ENCODE results near the gene GSE1. TPM values are rescaled to one million over a fixed set of nuclear protein-coding genes. Genes with fewer than 3 reads are reported as not detected.

The GSE1 gene
- total and polyA plus RNA-seq, 2 experiments from 2014 or later: 27.9 to 43.5 TPM

GRCh38 chr16:85567101-85567866 lies 45.8 kb upstream of the GSE1 start:
- H4K20me1 ChIP-seq (ENCODE audit: insufficient read depth, poor library complexity, severe bottlenecking): peaks cover 69% of the 10 kb centered on the region
- no peaks in the 10 kb centered on the region for H3K27me3 ChIP-seq
- H3K27ac ChIP-seq: peak overlapping the region; percentile 66
- WGBS (ENCODE audit: low lambda C conversion rate, missing lambda C conversion rate): 70% methylated on average over 27 of the region's 27 CpGs
- no peaks in the 10 kb centered on the region for H3K9me2 ChIP-seq (replicated peaks; ENCODE audit: insufficient read depth)
- H3K9me3 ChIP-seq (ENCODE audit: low read depth): no peaks in the 10 kb centered on the region
- DNase-seq (ENCODE audit: low spot score): no peak
- no peak overlapping the region for H2AFZ ChIP-seq
- no peak for TF ChIP-seq CTCF (IDR thresholded peaks at IDR 0.05; ENCODE audit: poor library complexity)
- no peak for TF ChIP-seq EZH2phosphoT487 (IDR thresholded peaks at IDR 0.05; ENCODE audit: low read depth, severe bottlenecking, unreplicated experiment)
- no peak for TF ChIP-seq EZH2 (IDR thresholded peaks at IDR 0.05; ENCODE audit: borderline replicate concordance)
- H3K36me3 ChIP-seq (replicated peaks; ENCODE audit: insufficient read depth, low read depth): no peaks in the 10 kb centered on the region
- peak overlapping the region; percentile 34 for H3K4me2 ChIP-seq
- peaks cover 49% of the 10 kb centered on the region for H3K4me1 ChIP-seq (ENCODE audit: insufficient read depth)
- H3K4me3 ChIP-seq: no peak overlapping the region
- peaks cover 97% of the 10 kb centered on the region for H3K79me2 ChIP-seq

GRCh38 chr16:85567935-85568334 lies 45.2 kb upstream of the GSE1 start:
- Histone ChIP-seq H3K79me2 (peaks cover 97% of the 10 kb centered on the region), H3K27me3 (no peaks in the 10 kb centered on the region), H4K20me1 (ENCODE audit: insufficient read depth, poor library complexity, severe bottlenecking) (peaks cover 69% of the 10 kb centered on the region), H2AFZ (no peak overlapping the region), H3K4me2 (no peak overlapping the region), H3K4me3 (no peak overlapping the region), H3K4me1 (ENCODE audit: insufficient read depth) (peaks cover 42% of the 10 kb centered on the region), H3K27ac (peak overlapping the region; percentile 66), H3K36me3 (replicated peaks; ENCODE audit: insufficient read depth, low read depth) (no peaks in the 10 kb centered on the region), H3K9me3 (ENCODE audit: low read depth) (no peaks in the 10 kb centered on the region), H3K9me2 (replicated peaks; ENCODE audit: insufficient read depth) (no peaks in the 10 kb centered on the region)
- 94% methylated on average over 4 of the region's 4 CpGs for WGBS (ENCODE audit: low lambda C conversion rate, missing lambda C conversion rate)
- DNase-seq (ENCODE audit: low spot score): no peak
- TF ChIP-seq CTCF (IDR thresholded peaks at IDR 0.05; ENCODE audit: poor library complexity) (no peak), EZH2 (IDR thresholded peaks at IDR 0.05; ENCODE audit: borderline replicate concordance) (no peak), EZH2phosphoT487 (IDR thresholded peaks at IDR 0.05; ENCODE audit: low read depth, severe bottlenecking, unreplicated experiment) (no peak)

GRCh38 chr16:85568519-85568918 lies 44.6 kb upstream of the GSE1 start:
- peak; percentile 77 for DNase-seq (ENCODE audit: low spot score)
- 82% methylated on average over 8 of the region's 8 CpGs for WGBS (ENCODE audit: low lambda C conversion rate, missing lambda C conversion rate)

More at GRCh38 chr16:85568519-85568918, 44.6 kb upstream of the GSE1 start:
- peaks cover 97% of the 10 kb centered on the region for H3K79me2 ChIP-seq
- no peaks in the 10 kb centered on the region for H3K36me3 ChIP-seq (replicated peaks; ENCODE audit: insufficient read depth, low read depth)
- H3K4me1 ChIP-seq (ENCODE audit: insufficient read depth): peaks cover 41% of the 10 kb centered on the region
- no peak overlapping the region for H2AFZ ChIP-seq
- TF ChIP-seq EZH2 (IDR thresholded peaks at IDR 0.05; ENCODE audit: borderline replicate concordance): no peak
- no peak for TF ChIP-seq CTCF (IDR thresholded peaks at IDR 0.05; ENCODE audit: poor library complexity)
- no peak for TF ChIP-seq EZH2phosphoT487 (IDR thresholded peaks at IDR 0.05; ENCODE audit: low read depth, severe bottlenecking, unreplicated experiment)
- no peak overlapping the region for H3K4me2 ChIP-seq
- no peaks in the 10 kb centered on the region for H3K9me3 ChIP-seq (ENCODE audit: low read depth)
- H3K27me3 ChIP-seq: no peaks in the 10 kb centered on the region
- no peak overlapping the region for H3K27ac ChIP-seq
- H3K4me3 ChIP-seq: no peak overlapping the region
- peaks cover 70% of the 10 kb centered on the region for H4K20me1 ChIP-seq (ENCODE audit: insufficient read depth, poor library complexity, severe bottlenecking)
- no peaks in the 10 kb centered on the region for H3K9me2 ChIP-seq (replicated peaks; ENCODE audit: insufficient read depth)
